ENCODE results near the gene TRMT2A.

Gene TRMT2A

DNA sequence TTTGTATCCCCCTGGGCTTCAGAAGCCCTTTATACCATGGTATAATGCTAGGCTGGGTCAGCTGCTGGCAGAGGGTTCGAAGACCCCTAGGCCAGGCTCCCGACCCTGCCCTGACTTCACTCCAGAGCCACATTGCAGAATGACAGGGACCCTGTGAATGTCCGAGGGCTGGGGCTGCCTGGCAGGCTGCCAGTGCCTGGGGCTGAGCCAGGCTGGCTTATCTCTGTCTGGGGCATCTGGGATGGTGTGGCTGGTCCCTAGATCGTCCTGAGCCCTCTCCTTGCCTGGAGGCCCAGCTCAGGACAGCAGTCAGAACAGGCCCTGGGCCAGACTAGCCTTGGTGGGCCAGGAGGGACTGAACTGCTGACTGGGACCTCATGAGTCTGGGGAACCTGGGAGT, 18.2 kb upstream of the TRMT2A start:
- no peak for DNase-seq (ENCODE audit: low read depth in 2 of 2)

DNA sequence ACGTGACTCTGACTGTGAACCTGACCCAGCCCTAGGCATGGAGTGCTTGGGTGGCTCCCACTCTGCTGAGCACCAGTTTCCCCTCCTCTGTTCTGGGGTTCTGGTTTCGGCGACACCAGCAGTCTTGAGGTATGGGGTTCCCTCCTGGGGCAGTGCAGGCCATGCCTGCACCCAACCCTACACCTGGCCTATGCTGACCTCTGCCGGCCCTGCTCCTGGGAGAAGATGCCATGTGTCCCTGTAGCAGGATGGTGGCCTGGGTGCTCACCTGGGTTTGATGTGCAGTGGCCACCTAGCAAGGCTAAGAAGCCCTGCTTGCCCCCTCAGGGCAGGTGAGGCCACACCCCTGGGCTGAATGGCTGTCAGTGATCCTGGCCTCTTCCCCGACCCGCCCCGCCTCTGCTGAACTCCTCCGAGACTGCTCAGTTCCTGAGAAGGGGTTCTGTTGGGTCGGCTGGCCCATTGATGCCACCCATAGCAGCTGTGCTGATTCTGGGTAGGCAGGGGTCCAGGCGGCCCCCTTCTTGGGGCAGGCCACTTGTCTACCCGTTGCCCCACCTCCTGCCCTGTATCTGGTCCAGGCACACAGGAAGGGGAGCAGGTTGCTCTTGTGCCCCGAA, 17.0 kb upstream of the TRMT2A start:
- no peak for DNase-seq (ENCODE audit: low read depth in 2 of 2)

DNA sequence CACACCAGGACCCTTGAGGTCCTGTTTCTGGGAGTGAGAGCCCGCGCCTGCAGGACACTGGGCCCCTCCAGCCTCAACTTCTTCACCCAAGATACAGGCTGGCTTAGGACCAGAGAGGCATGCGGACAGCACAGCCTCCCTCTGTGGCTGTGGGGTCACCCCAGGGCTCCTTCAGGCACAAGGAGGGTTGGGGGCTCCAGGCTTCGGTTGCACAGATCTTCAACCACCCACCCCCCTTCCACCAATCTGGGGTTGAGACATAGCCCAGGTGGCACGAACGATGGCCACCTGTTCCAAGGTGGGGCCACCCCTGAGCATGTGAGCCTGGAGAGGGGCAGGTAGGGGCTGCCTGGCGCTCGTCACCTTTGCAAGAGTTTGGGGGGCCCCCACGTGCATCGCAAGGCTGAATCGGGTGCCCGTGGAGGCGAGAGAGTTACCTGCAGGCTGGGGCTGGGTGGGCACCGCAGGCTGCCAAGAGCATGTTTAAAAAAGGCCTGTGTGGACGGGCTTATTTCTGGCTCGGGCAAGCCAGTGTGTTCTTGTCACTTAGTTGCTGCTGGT, 15.7 kb upstream of the TRMT2A start:
- DNase-seq (ENCODE audit: low read depth in 2 of 2), result no peak

DNA sequence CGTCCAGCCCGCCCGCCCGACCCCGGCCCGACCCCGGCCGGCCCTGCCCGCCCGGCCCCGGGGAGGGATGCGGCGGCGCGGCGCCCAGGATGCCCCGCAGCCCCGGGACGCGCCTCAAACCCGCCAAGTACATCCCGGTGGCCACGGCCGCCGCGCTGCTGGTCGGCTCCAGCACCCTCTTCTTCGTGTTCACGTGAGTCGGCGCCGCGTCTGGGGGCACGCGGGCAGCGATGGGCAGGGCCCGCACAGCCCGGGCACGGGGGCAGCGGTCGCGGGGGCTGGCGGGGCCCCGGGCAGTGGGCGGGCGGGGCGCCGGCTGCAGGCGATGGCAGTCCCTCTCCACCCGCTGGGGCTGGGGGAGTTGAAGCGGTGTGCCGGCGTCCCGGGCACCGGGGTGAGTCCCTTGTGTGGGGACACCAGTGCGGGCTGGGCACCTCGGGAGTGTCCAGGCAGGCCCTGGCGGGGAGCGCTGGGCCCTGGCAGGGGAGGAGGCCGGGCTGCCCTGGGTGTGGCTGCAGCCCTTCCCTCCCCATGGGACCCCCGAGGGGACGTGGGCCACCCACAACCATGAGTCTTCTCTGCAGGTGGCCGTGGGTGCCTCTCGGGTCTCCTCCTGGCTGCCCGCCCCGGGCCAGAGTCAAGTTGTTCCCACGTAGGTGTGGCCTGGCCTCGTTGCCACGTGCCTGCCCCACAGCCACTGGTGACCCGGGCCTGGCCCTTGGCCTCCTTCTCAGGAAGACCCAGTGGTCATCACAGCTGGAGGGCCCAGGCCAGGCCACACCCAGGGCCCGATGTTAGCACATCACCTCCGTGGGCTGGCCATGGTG, 15.0 kb upstream of the TRMT2A start:
- DNase-seq (ENCODE audit: low read depth in 2 of 2), result no peak

DNA sequence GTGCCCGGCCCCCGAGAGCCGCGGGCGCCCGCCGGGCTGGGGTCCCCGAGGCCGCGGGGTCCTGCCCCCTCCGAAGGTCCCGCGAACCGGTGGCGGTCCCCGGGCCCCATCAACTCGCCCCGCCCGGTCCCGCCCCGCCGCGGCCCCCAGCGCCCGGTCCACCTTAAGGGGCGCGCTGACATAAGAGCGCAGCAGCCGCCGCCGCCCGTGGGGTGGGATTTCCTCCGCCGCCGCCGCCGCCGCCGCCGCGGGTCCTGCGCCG, 14.5 kb upstream of the TRMT2A start, which contains the start of gene ZDHHC8:
Gene ZDHHC8, plus strand, starts transcription at position 208 of the 262 bp plus-strand sequence. CDS start 144 bp downstream, outside the sequence.
- no peak for DNase-seq (ENCODE audit: low read depth in 2 of 2)

DNA sequence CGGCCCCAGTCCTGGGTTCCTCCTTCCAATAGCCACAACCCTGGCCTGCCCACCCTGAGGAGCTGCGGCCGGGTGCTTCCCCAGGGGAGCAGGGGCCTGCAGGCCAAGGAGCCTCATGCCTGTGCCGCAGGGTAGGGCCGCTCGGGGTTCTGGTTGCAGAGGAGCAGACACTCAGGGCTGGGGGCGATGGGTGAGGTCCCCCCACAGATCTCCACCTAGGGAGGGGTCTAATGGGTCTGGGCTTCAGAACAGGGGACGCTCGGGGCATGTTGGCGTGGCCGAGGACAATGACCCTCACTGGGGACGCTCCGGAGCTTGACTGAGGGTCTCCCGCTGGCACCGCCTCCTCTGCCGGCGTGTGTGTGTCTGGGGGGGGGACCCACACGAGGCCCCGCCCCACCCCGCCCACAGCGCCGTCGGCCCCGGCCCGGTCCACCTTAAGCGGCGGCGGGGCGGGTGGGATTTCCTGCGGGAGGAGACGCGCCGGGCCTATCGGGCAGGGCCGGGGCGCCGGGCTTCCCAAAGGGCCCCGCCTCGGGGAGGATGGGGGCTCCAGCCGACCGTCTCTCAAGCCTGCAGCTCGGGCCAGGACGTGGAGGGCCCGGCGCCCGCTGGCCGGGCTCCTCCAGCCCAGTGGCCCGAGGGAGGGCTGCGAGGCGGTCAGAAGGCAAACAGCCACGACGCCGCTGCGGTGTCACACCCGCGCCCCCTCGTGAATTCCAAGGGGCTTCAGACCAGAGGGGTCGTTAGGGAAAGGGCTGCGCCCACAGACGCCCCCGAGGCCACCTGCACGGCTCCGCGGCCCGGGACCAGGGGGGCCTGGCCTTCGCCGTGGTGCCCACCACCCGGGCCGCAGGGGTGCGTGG, 13.9 kb upstream of the TRMT2A start:
- DNase-seq (ENCODE audit: low read depth in 2 of 2), result peak; percentile 58 to 73

DNA sequence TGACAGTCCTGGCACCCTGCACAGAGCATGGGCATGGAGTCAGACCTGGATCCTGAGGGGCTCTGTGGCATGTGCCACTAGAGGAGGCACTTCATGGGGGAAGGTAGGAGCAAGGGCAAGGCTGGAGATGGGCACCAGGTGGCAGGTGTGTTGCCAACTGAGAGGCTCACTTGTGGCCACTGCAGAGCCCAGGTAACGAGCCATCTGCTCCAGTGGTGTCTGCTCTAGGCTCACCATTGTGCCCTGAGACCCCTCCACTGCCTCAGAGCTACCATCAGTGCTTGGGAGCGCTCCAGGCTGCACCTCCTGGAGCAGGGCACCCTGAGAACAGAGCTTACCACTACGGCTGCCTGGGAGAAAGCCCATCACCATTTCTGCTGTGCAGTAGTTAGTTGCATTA, 13.3 kb upstream of the TRMT2A start:
- no peak for DNase-seq (ENCODE audit: low read depth in 2 of 2)

DNA sequence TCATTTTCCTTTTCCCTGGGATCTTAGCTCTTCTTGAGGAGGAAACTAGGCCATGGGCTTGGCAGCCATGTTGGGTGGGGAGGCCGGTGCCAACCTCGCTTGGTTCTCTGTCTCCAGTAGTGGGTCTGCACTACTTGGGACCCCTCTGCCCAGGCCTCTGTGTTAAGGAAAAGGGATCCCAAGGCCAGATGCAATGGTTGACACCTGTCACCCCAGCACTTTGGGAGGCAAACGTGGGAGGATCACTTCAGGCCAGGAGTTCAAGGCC, 12.7 kb upstream of the TRMT2A start:
- DNase-seq (ENCODE audit: low read depth in 2 of 2), result no peak

DNA sequence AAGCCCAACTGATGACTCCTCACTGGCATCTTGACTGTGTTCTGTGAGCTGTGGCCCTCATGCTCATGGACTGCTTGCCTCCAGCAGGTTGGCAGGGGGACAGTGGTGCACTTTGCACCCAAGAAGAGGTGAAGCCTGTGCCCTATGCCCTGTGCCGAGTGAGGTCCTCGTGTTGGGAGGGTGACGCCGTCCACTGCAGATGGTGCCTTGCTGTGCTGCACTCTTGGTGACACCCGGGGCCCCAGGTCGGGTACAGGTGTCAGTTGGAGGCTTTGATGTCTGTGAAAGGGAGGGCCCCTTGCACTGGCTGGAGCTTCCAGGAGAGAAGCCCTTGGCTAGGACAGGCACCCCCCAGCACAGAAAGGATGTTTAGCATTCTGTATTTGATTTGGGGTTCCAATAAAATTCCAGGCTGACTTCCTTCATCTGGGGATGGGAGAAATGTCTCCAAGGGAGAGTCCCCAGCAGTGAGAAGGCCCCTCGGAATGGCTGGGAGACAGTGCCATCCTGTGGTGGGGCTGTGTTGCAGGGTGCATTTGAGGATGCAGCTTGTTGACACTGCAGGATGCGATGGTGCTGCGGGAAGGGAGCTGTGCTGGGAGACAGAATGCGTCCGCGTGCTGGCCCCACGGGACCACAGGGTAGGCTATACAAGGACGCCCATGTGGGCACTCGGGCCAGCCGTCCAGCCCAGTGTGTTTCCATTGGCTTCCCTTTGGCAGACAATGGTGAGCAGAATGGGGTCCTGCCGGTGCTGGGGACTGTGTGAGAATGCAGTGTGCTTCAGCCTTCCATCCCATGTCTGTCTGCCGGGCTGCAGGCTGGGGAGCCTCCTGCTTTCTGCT, 12.1 kb upstream of the TRMT2A start:
- DNase-seq (ENCODE audit: low read depth in 2 of 2), result no peak

DNA sequence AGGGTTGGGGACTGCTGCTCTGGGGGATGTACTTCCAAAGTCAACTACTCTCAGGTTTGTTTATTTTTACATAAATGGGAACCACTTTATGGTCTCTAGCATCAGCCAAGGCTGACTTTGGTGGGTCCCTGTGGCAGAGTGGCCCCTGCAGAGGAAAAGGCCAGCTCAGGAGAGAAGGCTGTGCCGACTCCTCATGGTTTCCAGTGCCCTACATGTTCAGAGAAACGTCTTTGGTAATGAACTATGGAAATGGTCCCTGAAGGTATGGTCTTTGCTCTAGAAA, 11.5 kb upstream of the TRMT2A start:
- DNase-seq (ENCODE audit: low read depth in 2 of 2), result no peak

DNA sequence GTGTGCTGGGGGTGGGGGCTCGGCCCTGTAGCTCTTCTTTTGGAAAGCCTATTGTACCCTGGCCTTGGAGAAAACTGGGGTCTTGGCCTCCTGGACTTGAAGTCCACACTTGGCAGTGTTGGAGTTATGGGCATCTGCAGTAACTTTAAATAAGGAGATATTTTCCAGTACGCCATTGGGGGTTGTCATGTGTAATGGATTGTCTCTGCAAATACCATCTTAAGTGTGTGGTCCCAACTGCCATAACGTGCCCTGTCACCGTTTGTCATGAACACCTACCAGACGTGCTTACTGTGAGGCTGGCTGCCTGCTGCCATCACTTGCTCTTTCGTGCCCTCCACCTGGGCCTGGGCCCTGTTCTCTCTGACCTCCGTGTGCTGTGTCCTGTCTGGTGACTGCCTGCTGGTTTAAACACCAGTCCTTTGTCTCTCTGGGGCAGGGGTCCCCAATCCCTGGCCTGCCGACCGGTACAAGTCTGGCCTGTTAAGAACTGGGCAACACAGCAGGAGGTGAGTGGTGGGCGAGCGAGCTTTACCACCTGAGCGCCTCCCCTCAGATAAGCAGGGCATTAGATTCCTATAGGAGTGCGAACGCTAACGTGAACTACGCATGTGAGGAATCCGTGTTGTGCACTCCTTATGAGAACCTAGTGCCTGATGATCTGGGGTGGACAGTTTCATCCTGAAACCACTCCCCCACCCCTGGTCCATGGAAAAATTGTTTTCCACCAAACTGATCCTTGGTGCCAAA, 11.0 kb upstream of the TRMT2A start:
- no peak for DNase-seq (ENCODE audit: low read depth in 2 of 2)

DNA sequence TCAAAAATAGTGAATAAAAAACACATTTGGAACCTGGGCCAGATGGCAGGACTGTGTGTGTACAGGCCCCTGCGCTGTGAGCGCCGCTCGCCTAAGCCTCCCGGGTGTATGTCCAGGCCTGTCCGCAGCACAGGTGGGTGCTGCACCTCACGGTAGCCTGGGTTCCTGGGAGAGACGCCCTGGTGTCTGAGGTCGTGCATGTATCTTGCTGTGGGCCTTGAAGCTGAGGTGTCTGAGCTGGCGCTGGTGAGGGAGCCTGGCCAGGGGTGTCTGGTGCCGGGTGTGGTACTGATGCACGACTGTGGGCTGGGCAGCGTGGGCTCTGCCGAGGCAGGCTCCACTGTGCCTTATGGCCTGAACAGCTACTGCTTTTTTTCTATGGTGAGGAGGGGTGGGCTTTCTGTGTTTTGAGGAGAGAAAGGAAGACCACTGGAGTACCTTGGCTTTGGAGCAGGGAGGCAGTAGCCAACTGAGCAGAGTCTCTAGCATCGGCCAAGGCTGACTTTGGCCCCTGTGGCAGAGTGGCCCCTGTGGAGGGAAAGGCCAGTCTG, 10.4 kb upstream of the TRMT2A start:
- no peak for DNase-seq (ENCODE audit: low read depth in 2 of 2)

DNA sequence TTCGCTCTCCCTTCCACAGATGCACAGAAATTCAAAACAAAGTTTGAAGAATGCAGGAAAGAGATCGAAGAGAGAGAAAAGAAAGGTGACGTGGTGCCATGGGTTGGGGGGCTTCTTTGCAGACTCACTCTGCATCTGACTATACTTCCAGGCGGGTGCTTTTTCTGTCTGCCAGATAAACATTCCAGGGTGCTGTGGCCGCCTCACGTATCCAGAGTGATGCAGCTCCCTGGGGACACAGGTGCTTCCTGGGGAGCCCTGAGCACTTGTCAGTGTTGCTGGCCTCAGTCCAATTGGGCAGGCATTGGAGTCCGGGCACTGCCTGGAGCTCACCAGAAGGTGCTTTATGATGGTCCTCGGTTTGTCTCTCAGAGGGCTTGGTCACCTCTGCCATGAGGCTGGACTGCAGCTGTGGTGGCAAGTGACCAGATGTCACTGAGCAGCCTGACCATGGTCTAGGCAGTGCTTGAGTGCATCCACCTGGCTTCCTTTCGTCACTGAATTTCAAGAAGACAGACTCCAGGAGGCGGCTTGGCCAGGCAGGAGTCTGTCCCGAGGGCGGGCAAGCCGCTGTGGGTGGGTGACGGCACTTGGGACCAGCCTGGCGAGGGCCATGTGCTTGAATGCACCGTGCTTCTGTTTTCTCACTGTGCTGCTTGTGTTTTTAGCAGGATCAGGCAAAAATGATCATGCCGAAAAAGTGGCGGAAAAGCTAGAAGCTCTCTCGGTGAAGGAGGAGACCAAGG, 9.4 kb upstream of the TRMT2A start:
- DNase-seq (ENCODE audit: low read depth in 2 of 2), result no peak

DNA sequence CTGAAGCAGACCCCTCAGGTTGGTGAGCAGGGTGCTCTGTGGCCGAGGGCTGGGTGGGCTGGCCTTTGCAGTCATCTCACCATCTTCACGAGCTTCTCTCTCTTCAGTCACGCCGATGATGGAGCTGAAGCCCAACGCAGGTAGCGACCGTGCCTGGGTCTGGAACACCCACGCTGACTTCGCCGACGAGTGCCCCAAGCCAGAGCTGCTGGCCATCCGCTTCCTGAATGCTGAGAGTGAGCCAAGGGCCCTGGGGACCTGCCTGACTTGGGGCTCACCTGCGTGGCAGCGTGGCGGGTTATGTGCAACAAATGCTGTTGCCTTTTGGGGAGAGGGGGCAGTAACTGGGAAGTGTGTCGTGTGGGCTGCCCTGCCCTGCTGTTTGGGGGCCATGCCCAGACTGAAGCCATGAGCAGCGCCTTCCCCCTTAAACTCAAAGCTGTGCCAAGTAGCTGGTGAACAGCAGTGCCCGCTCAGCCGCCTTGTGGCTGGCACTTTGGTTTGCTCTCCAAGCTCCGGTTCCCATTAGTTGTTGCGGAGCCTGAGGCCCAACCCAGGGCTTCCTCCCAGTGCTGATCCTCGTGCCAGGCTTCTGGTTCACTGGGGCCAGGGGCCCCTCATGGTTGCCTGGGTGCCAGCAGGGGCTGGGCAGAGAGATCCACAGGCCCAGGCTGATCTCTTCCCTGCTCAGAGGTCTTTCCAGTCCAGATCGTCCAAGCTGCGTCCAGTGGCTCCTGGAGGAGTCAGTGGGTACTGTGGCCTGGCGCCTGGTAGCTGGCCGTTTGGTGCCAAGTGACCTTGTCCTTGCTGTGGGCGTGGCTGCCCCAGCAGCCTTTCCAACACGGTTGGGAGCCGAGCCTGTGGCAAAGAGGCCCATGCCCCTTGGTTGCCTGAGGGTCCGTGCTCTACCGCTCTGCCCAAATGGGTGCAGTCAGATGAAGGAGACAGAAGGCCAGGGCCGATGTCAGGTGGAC, 8.5 kb upstream of the TRMT2A start:
- no peak for DNase-seq (ENCODE audit: low read depth in 2 of 2)

DNA sequence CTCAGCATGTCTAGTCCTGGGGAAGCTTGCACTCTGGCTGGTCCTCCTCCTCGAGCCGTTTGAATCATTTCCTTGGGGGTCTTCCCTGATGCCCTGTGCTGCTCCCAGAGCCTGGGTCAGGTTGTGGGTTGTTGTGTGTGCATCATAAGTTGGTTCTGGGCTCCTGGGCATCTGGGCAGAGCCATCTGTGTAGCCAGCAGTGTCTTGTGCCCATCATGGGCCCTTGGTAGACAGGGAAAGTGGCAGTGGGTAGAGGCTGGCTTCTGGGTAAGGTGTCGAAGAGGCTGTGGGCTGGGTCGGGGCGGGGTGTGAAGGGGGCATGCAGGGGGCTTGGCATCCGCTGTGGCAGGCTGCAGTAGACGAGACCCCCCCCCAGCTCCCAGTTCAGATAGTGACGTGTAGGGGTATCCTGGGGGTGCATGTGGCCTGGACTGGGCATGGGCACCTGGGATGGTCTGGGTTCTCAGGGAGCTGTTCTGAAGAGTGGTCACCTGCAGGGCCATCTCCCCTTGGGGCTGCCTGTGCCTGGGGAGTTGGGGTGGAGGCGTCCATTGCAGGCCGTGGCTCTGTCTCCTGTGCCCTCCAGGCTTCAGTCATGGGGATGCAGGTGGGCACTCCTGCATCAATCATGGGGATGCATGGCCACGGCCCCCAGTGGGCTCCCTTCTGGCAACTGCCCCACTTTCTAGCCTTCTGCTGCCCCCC, 7.2 kb upstream of the TRMT2A start:
- DNase-seq (ENCODE audit: low read depth in 2 of 2), result no peak

DNA sequence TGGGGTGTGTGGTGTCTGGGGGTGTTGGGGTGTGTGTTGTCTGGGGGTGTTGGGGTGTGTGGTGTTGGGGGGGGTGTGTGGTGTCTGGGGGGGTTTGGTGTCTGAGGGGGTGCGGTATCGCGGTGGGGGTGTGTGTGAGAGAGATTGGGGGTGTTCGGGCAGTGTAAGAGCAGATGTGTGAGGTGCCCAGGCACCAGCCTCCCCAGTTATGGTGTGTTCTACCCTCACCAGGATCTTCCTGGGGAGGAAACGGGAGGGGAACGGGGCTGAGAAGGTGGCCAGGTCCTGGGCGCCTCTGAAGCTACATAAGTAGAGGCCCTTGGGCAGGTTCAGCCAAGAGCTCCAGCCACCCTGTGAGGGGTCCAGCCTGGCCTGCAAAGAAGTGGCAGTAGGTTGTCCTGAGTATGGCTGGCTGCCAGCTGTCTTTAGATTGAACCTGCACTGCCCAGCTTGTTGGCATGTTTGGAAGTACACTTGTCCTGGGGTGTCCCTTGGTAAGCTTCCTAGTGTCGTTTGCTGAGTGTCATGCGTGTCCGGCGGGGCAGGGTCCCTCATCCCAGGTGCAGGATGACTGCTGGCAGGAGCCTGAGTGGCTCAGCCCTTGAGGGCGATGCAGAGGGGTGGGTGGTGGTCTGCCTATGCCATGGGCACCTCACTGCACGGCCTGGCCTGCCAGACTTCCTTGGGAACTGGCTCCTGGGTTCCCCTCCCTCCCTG, 6.5 kb upstream of the TRMT2A start:
- no peak for DNase-seq (ENCODE audit: low read depth in 2 of 2)

DNA sequence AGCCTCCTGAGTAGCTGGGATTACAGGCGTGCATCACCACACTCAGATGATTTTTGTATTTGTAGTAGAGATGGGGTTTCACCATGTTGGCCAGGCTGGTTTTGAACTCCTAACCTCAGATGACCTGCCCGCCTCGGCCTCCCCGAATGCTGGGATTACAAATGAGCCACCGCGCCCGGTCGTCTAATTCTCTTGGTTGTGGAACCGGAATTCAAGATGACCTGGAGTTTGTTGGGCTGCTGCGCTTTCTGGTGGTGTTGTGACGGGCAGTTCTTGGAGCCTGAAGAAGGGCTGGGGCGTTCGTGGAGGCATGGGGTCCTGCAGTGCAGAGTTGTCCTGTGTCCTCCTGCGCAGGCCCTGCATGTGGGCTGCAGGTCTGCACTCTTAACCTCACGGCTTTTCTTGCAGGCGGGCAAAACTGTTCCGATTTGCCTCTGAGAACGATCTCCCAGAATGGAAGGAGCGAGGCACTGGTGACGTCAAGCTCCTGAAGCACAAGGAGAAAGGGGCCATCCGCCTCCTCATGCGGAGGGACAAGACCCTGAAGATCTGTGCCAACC, 4.9 kb upstream of the TRMT2A start:
- no peak for DNase-seq (ENCODE audit: low read depth in 2 of 2)

All from stimulated activated CD8-positive, alpha-beta memory T cell treated with anti-CD3 and anti-CD28 coated beads, Interleukin-2, amount 100 ng/mL, for 1 hour (primary cell).